PC-3 (cell line): ENCODE measurements around the gene RACK1. TPM values are rescaled to one million over a fixed set of nuclear protein-coding genes. Genes with fewer than 3 reads are reported as not detected.

Experiments used
- ATAC-seq: fragments of 200-7000 bp; cut with Tn5 transposase; 2 replicates; pipeline ENCODE4 v1.9.1; 2020; ENCODE audit warnings: mild to moderate bottlenecking, moderate library complexity
- BruUV-seq: library from RNA; stranded (reverse); fragments of 400-500 nt; replicated peaks from 2 replicates; lab custom pipeline; 2021; lab: Mats Ljungman, UMichigan
- CTCF ChIA-PET: fragments of 300-600 bp; sonication (Branson Sonifier 250); formaldehyde crosslinking; loops from one replicate; lab custom pipeline; 2022; ENCODE audit warnings: antibody characterized with exemption; lab: Charles Lee
- POLR2A ChIA-PET: fragments of 300-600 bp; sonication (Branson Sonifier 250); formaldehyde crosslinking; loops from one replicate; lab custom pipeline; 2022; ENCODE audit warnings: antibody characterized with exemption; ENCODE audit not compliant: unreplicated experiment; lab: Charles Lee
- DNase-seq: peaks from one replicate; pipeline ENCODE4 v3.0.0-alpha.2; 2015
- H2AFZ ChIP-seq: fragments of 300-600 bp; sonication (generic); 2 replicates; pipeline ENCODE4 v1.6.0; 2016; ENCODE audit warnings: antibody characterized with exemption, low read length
- H3F3A ChIP-seq: fragments of 300-600 bp; sonication (generic); one replicate; pipeline ENCODE4 v1.6.0; 2017; ENCODE audit warnings: antibody characterized with exemption, low read length, control low read depth, mild to moderate bottlenecking; ENCODE audit not compliant: unreplicated experiment
- H3K27ac ChIP-seq: fragments of 300-600 bp; sonication (generic); 2 replicates; pipeline ENCODE4 v1.5.1; 2016; ENCODE audit warnings: mild to moderate bottlenecking, low read length
- H3K27me3 ChIP-seq: fragments of 300-600 bp; sonication (generic); 2 replicates; pipeline ENCODE4 v1.6.1; 2016; ENCODE audit warnings: low read length, mixed read lengths
- H3K36me3 ChIP-seq: fragments of 300-600 bp; sonication (generic); 2 replicates; pipeline ENCODE4 v1.6.1; 2016; ENCODE audit warnings: low read depth, mixed run types, low read length, mixed read lengths
- H3K4me1 ChIP-seq: fragments of 300-600 bp; sonication (generic); 2 replicates; pipeline ENCODE4 v1.5.1; 2016; ENCODE audit warnings: low read length; ENCODE audit not compliant: insufficient read depth
- H3K4me2 ChIP-seq: fragments of 300-600 bp; sonication (generic); 2 replicates; pipeline ENCODE4 v1.6.0; 2016; ENCODE audit warnings: low read length
- H3K4me3 ChIP-seq: fragments of 300-600 bp; sonication (generic); 2 replicates; pipeline ENCODE4 v1.5.1; 2016; ENCODE audit warnings: mild to moderate bottlenecking, low read length, mixed read lengths
- H3K79me2 ChIP-seq: fragments of 300-600 bp; sonication (generic); 2 replicates; pipeline ENCODE4 v1.6.1; 2017; ENCODE audit warnings: low read length, mixed read lengths
- H3K9ac ChIP-seq: fragments of 300-600 bp; sonication (generic); 2 replicates; pipeline ENCODE4 v1.6.0; 2016; ENCODE audit warnings: mild to moderate bottlenecking, low read length
- H3K9me2 ChIP-seq: fragments of 300-600 bp; sonication (generic); replicated peaks from 2 replicates; pipeline ENCODE4 v1.6.1; 2016; ENCODE audit warnings: mixed run types, low read length, mixed read lengths
- H3K9me3 ChIP-seq: fragments of 300-600 bp; sonication (generic); 2 replicates; pipeline ENCODE4 v1.6.1; 2016; ENCODE audit warnings: low read length, mixed read lengths
- H4K20me1 ChIP-seq: fragments of 300-600 bp; sonication (generic); 2 replicates; pipeline ENCODE4 v1.6.1; 2016; ENCODE audit warnings: low read length, mixed read lengths
- CTCF ChIP-seq: fragments of 300-600 bp; sonication (generic); conservative IDR thresholded peaks from 2 replicates; pipeline ENCODE4 v1.5.1; 2017; ENCODE audit warnings: antibody characterized with exemption, low read depth, mild to moderate bottlenecking, low read length
- EZH2 ChIP-seq: fragments of 300-600 bp; sonication (generic); IDR thresholded peaks from one replicate; pipeline ENCODE4 v1.6.1; 2017; ENCODE audit warnings: antibody characterized with exemption, mild to moderate bottlenecking, low read length; ENCODE audit not compliant: unreplicated experiment
- EZH2phosphoT487 ChIP-seq: fragments of 300-600 bp; sonication (generic); IDR thresholded peaks from 2 replicates; pipeline ENCODE4 v1.6.1; 2018; ENCODE audit warnings: mild to moderate bottlenecking, antibody characterized with exemption, low read length, borderline replicate concordance
- intact Hi-C: fragments of 100-400 bp; cut with micrococcal nuclease; formaldehyde crosslinking; loops from 2 replicates; pipeline ENCODE4 v1.9.0; 2023
- total RNA-seq: library from RNA; depleted of rRNA; stranded (reverse); fragments of >200 nt; gene quantifications from 2 replicates; pipeline ENCODE4 v1.2.3, GENCODE V29; 2014

Gene RACK1
- total RNA-seq, 1 experiment from 2014 or later: 3,047 TPM

GRCh38 chr5:181207214-181207959 is 36.3 kb downstream of the RACK1 start:
- Histone ChIP-seq H2AFZ (peak overlapping the region; percentile 88), H3K36me3 (no peaks in the 10 kb centered on the region), H3K4me1 (peaks cover 18% of the 10 kb centered on the region), H3K4me3 (peak overlapping the region; percentile 85), H3K27me3 (no peaks in the 10 kb centered on the region), H3K27ac (peak overlapping the region; percentile 69), H3K9ac (peak overlapping the region; percentile 77), H3K79me2 (peaks cover 5% of the 10 kb centered on the region; the same call in 1 of the 2 replicates), H4K20me1 (no peaks in the 10 kb centered on the region), H3K4me2 (peak overlapping the region; percentile 85), H3F3A (no peaks in the 10 kb centered on the region), H3K9me2 (no peaks in the 10 kb centered on the region), H3K9me3 (no peaks in the 10 kb centered on the region)
- peak; percentile 96 for DNase-seq
- intact Hi-C loops: loop anchor here (1.0 kb wide), 3 partner anchors 11 to 19 kb away; partner anchors contain the start of gene TRIM41
- CTCF ChIA-PET: interaction anchor here (1.0 to 1.2 kb wide), 3 partner anchors 19 to 34 kb away, joined by 3 to 7 read pairs (median 3); no protein-coding TSS in a partner anchor
- POLR2A ChIA-PET: interaction anchor here (0.6 to 1.4 kb wide), 7 partner anchors 14 to 231 kb away, joined by 3 to 9 read pairs (median 5); partner anchors contain the start of gene RACK1
- TSS peak; percentile 100 for BruUV-seq
- no peak for TF ChIP-seq CTCF
- TF ChIP-seq EZH2: no peak
- no peak for TF ChIP-seq EZH2phosphoT487
- ATAC-seq: peak; percentile 51

GRCh38 chr5:181205761-181206649 is 37.7 kb downstream of the RACK1 start:
- peak overlapping the region; percentile 85 for H3K4me2 ChIP-seq
- ATAC-seq: no peak
- no peaks in the 10 kb centered on the region for H3K9me2 ChIP-seq
- H3K27me3 ChIP-seq: no peaks in the 10 kb centered on the region
- no peak overlapping the region for H3K27ac ChIP-seq
- H3K79me2 ChIP-seq: peaks cover 5% of the 10 kb centered on the region; the same call in 1 of the 2 replicates
- no peaks in the 10 kb centered on the region for H4K20me1 ChIP-seq
- TF ChIP-seq EZH2 (no peak), EZH2phosphoT487 (no peak), CTCF (no peak)
- no peak overlapping the region for H3K9ac ChIP-seq
- H2AFZ ChIP-seq: peak overlapping the region; percentile 95
- ChIA-PET POLR2A (interaction anchor here (1.0 to 1.4 kb wide), 2 partner anchors 13 to 14 kb away, joined by 3 to 6 read pairs; no protein-coding TSS in a partner anchor), CTCF (interaction anchor here (0.6 to 1.2 kb wide), 2 partner anchors 9 to 21 kb away, joined by 3 to 6 read pairs; no protein-coding TSS in a partner anchor)
- H3K9me3 ChIP-seq: no peaks in the 10 kb centered on the region
- no TSS peak for BruUV-seq
- H3K36me3 ChIP-seq: no peaks in the 10 kb centered on the region
- intact Hi-C loops: no loop called here
- H3K4me1 ChIP-seq: peaks cover 18% of the 10 kb centered on the region
- H3K4me3 ChIP-seq: peak overlapping the region; percentile 85
- no peaks in the 10 kb centered on the region for H3F3A ChIP-seq
- no peak for DNase-seq
